CD4-positive, alpha-beta T cell (primary cell): Measurements from ENCODE around the gene HRH4. TPM values are rescaled to one million over a fixed set of nuclear protein-coding genes. Genes with fewer than 3 reads are reported as not detected.

Experiments used
- ATAC-seq: fragments of 200-7000 bp; cut with Tn5 transposase; one replicate; pipeline ENCODE4 v1.10.0; 2022; ENCODE audit warnings: mild to moderate bottlenecking; ENCODE audit not compliant: poor library complexity
- CTCF ChIA-PET: fragments of 350-600 bp; sonication (Branson Sonifier 250); formaldehyde crosslinking; loops from one replicate; lab custom pipeline; 2021; ENCODE audit warnings: antibody characterized with exemption, inconsistent platforms; lab: Charles Lee
- POLR2A ChIA-PET: fragments of 350-600 bp; sonication (Branson Sonifier 250); formaldehyde crosslinking; loops from one replicate; lab custom pipeline; 2021; ENCODE audit warnings: antibody characterized with exemption, inconsistent platforms; lab: Charles Lee
- DNase-seq, 14 experiments: peaks; one replicate each; pipeline ENCODE4 v3.0.0-alpha.2; 2013 to 2020; ENCODE audit warnings: mixed read lengths in 2 of 14
- H3K27ac ChIP-seq, 2 donors: one replicate each; pipeline versions ENCODE4 v1.5.1 to v1.7.0; 2013; ENCODE audit warnings: low read length in 2 of 2, low read depth in 1 of 2, mild to moderate bottlenecking in 1 of 2
- H3K27me3 ChIP-seq, 2 experiments: 1 replicate in 1 of 2; 2 replicates in 1 of 2; pipeline versions ENCODE4 v1.6.1 to v1.7.0; 2013; ENCODE audit warnings: low read length in 2 of 2, control low read depth in 1 of 2, mild to moderate bottlenecking in 1 of 2, moderate library complexity in 1 of 2; ENCODE audit not compliant: insufficient read depth in 2 of 2, control insufficient read depth in 1 of 2
- H3K36me3 ChIP-seq: one replicate; pipeline ENCODE4 v1.6.1; 2013; ENCODE audit warnings: low read length, control low read depth; ENCODE audit not compliant: insufficient read depth
- H3K4me1 ChIP-seq: one replicate; pipeline ENCODE4 v1.6.1; 2013; ENCODE audit warnings: low read length, control low read depth; ENCODE audit not compliant: insufficient read depth
- H3K4me3 ChIP-seq: one replicate; pipeline ENCODE4 v1.5.1; 2013; ENCODE audit warnings: mild to moderate bottlenecking, low read length, moderate library complexity
- H3K9me3 ChIP-seq, 2 experiments: 1 replicate in 1 of 2; 2 replicates in 1 of 2; pipeline versions ENCODE4 v1.6.1 to v1.7.0; 2013; ENCODE audit warnings: low read length in 2 of 2, mild to moderate bottlenecking in 2 of 2, control low read depth in 1 of 2, moderate library complexity in 1 of 2; ENCODE audit not compliant: control insufficient read depth in 1 of 2, insufficient read depth in 1 of 2
- H3K27ac Mint-ChIP-seq: one replicate; pipeline ENCODE4 v1.8.0; 2020; ENCODE audit warnings: mixed read lengths
- H3K27me3 Mint-ChIP-seq: one replicate; pipeline ENCODE4 v1.8.0; 2021; ENCODE audit warnings: mixed read lengths
- H3K36me3 Mint-ChIP-seq: one replicate; pipeline ENCODE4 v1.8.0; 2021; ENCODE audit warnings: low read depth, mixed read lengths
- H3K4me1 Mint-ChIP-seq: one replicate; pipeline ENCODE4 v1.8.0; 2021; ENCODE audit warnings: low read depth, mixed read lengths
- H3K4me3 Mint-ChIP-seq: one replicate; pipeline ENCODE4 v1.8.0; 2020; ENCODE audit warnings: mild to moderate bottlenecking, mixed read lengths
- H3K9me3 Mint-ChIP-seq: one replicate; pipeline ENCODE4 v1.8.0; 2020; ENCODE audit warnings: mixed read lengths
- CTCF ChIP-seq: fragments of 200-600 bp; IDR thresholded peaks from one replicate; pipeline ENCODE4 v1.8.0; 2022; ENCODE audit warnings: antibody characterized with exemption, mild to moderate bottlenecking
- intact Hi-C, 2 experiments: fragments of 100-400 bp; cut with DNase I in 1 of 2; cut with micrococcal nuclease in 1 of 2; formaldehyde crosslinking; loops; one replicate each; pipeline versions ENCODE4 v1.15.1 to v1.9.0; 2023 to 2025; cut with DNase I, micrococcal nuclease
- total RNA-seq, 174 experiments: library from RNA in 2 of 174; stranded (reverse) in 2 of 174; gene quantifications; one replicate each; pipeline ENCODE4 v1.2.3 and lab custom pipeline; 2021 to 2026

Gene HRH4
- total RNA-seq, 2 experiments from 2014 or later = 0.22 to 0.34 TPM

DNA sequence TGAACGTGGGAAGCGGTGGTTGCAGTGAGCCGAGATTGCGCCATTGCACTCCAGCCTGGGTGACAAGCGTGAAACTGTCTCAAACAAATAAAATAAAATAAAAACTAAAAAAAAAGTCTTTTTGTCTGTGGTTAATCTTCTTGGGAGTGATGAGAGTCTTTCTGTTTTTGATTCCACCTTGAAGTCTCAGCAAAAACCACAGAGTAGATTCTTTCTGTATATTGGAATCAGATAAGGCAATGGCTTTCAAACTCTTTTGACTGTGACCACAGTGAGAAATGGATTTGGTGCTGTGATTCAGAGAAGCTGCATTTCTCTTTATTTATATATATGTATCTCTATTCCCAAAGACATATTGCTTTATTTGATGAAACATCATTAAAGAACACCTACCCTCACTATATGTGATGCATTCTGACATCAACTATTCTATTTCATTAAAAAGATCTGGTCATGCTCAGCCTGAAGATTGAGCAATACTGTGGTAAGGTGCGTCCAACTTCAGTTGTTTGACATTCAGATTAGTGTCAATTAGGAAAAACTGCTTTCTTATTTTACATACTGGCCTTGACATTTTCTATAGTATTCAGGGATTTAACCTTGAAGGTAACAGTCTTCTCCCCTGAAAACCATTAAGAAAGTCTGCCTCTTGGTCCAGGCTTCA, 15.6 kb downstream of the HRH4 start:
- Mint-ChIP-seq H3K9me3 (no peaks in the 10 kb centered on the region), H3K27ac (no peak overlapping the region), H3K4me3 (no peak overlapping the region), H3K27me3 (no peaks in the 10 kb centered on the region), H3K4me1 (peaks cover 17% of the 10 kb centered on the region), H3K36me3 (no peaks in the 10 kb centered on the region)
- intact Hi-C loops = no loop called here
- Histone ChIP-seq H3K4me1 (no peaks in the 10 kb centered on the region), H3K27me3 (no peaks in the 10 kb centered on the region), H3K27ac (no peak overlapping the region), H3K9me3 (no peaks in the 10 kb centered on the region), H3K4me3 (no peak overlapping the region), H3K36me3 (no peaks in the 10 kb centered on the region)
- CTCF ChIA-PET = no interaction called here
- ATAC-seq = peak; percentile 44
- DNase-seq = peak in 1 of 14 experiments; percentile 13
- no peak for TF ChIP-seq CTCF
- POLR2A ChIA-PET = no interaction called here

GRCh38 chr18:24479371-24479770, 18.9 kb downstream of the HRH4 start:
- H3K4me1 ChIP-seq = no peaks in the 10 kb centered on the region
- no peak overlapping the region for H3K27ac Mint-ChIP-seq
- no peak overlapping the region for H3K4me3 Mint-ChIP-seq
- no peaks in the 10 kb centered on the region for H3K36me3 Mint-ChIP-seq
- no peaks in the 10 kb centered on the region for H3K27me3 Mint-ChIP-seq
- no peaks in the 10 kb centered on the region for H3K9me3 ChIP-seq
- H3K36me3 ChIP-seq = no peaks in the 10 kb centered on the region
- no peaks in the 10 kb centered on the region for H3K9me3 Mint-ChIP-seq
- peaks cover 17% of the 10 kb centered on the region for H3K4me1 Mint-ChIP-seq
- ATAC-seq (no peak), DNase-seq (no peak)
- H3K4me3 ChIP-seq = no peak overlapping the region
- no peak overlapping the region for H3K27ac ChIP-seq
- TF ChIP-seq CTCF = no peak
- intact Hi-C loops = no loop called here
- H3K27me3 ChIP-seq = peaks cover 0 to 1% of the 10 kb centered on the region in 2 experiments
- POLR2A ChIA-PET = no interaction called here
- CTCF ChIA-PET = no interaction called here

DNA sequence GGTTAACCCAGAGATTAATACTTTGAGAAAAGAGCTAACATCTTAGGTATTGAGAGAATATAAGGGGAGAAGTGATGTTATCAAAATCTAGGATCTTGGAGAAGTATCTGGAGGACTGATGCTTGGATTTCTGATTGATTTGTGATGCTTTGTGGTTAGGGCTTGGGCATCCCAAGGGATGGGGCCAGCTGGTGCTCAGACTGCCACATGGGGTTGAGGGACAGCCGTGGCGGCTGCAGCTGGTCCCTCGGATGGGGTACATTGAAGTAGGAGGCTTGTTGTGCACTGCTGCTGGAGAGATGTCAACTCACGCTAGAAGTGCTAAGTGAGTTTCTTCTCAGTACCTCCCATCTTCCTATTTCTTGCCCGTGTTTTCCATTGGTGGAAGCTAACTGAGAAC, 22.4 kb downstream of the HRH4 start:
- Histone ChIP-seq H3K4me1 (peaks cover 2% of the 10 kb centered on the region), H3K4me3 (no peak overlapping the region), H3K27ac (no peak overlapping the region), H3K27me3 (peaks cover 0 to 2% of the 10 kb centered on the region in 2 experiments), H3K9me3 (no peaks in the 10 kb centered on the region), H3K36me3 (no peaks in the 10 kb centered on the region)
- H3K4me3 Mint-ChIP-seq = no peak overlapping the region
- TF ChIP-seq CTCF = no peak
- DNase-seq (no peak), ATAC-seq (no peak)
- intact Hi-C loops = no loop called here
- no peak overlapping the region for H3K27ac Mint-ChIP-seq
- H3K27me3 Mint-ChIP-seq = no peaks in the 10 kb centered on the region
- H3K9me3 Mint-ChIP-seq = no peaks in the 10 kb centered on the region
- no peaks in the 10 kb centered on the region for H3K4me1 Mint-ChIP-seq
- POLR2A ChIA-PET = no interaction called here
- CTCF ChIA-PET = no interaction called here
- no peaks in the 10 kb centered on the region for H3K36me3 Mint-ChIP-seq
